Skeletal muscle tissue (tissue), 4 donors: ENCODE data around the gene PUM1. TPM values are rescaled to one million over a fixed set of nuclear protein-coding genes. Genes with fewer than 3 reads are reported as not detected.
"Not testable (repeated sequence)": the region's sequence is repeated elsewhere in the genome, so short reads cannot be mapped to it uniquely, and the experiment has no call there.

ENCODE experiments used
- H3K27ac ChIP-seq: one replicate; pipeline ENCODE4 v1.7.0; 2013; ENCODE audit warnings: mild to moderate bottlenecking, low read depth, low read length, inconsistent platforms
- H3K27me3 ChIP-seq, 3 donors: one replicate each; pipeline ENCODE4 v1.7.0; 2013; ENCODE audit warnings: low read length in 3 of 3; ENCODE audit not compliant: control insufficient read depth in 3 of 3, insufficient read depth in 3 of 3
- H3K36me3 ChIP-seq, 3 donors: one replicate each; pipeline ENCODE4 v1.7.0; 2013; ENCODE audit warnings: low read length in 3 of 3; ENCODE audit not compliant: control insufficient read depth in 3 of 3, insufficient read depth in 3 of 3
- H3K4me1 ChIP-seq, 3 donors: one replicate each; pipeline ENCODE4 v1.7.0; 2013; ENCODE audit warnings: low read length in 3 of 3, mild to moderate bottlenecking in 3 of 3; ENCODE audit not compliant: control insufficient read depth in 3 of 3, insufficient read depth in 3 of 3
- H3K4me3 ChIP-seq, 3 donors: one replicate each; pipeline ENCODE4 v1.7.0; 2013; ENCODE audit warnings: low read length in 3 of 3
- H3K9ac ChIP-seq, 3 donors: one replicate each; pipeline ENCODE4 v1.7.0; 2013; ENCODE audit warnings: low read length in 3 of 3, mild to moderate bottlenecking in 3 of 3, moderate library complexity in 2 of 3, low read depth in 1 of 3
- H3K9me3 ChIP-seq, 3 donors: one replicate each; pipeline ENCODE4 v1.7.0; 2013; ENCODE audit warnings: low read length in 3 of 3; ENCODE audit not compliant: control insufficient read depth in 3 of 3
- total RNA-seq: library from RNA; depleted of rRNA; stranded (reverse); fragments of >200 nt; gene quantifications from one replicate; pipeline ENCODE4 v1.2.3, GENCODE V29; 2014
- donor health status: Osteomylitis.

The PUM1 gene
- total RNA-seq, 1 donor from 2014 or later: 68.9 TPM

- no peaks in the 10 kb centered on the region for H3K36me3 ChIP-seq
- no peak overlapping the region for H3K27ac ChIP-seq
Observed at GRCh38 chr1:31095985-31096384, 30.5 kb upstream of the PUM1 start.

GRCh38 chr1:31095298-31095981 is 29.9 kb upstream of the PUM1 start:
- Histone ChIP-seq H3K4me3 (no peak overlapping the region), H3K9me3 (no peaks in the 10 kb centered on the region), H3K27ac (no peak overlapping the region), H3K4me1 (no peaks in the 10 kb centered on the region), H3K36me3 (no peaks in the 10 kb centered on the region), H3K9ac (no peak overlapping the region), H3K27me3 (no peaks in the 10 kb centered on the region)

More at GRCh38 chr1:31095985-31096384, 30.5 kb upstream of the PUM1 start:
- H3K9ac ChIP-seq: no peak overlapping the region
- no peak overlapping the region for H3K4me3 ChIP-seq
- H3K4me1 ChIP-seq: no peaks in the 10 kb centered on the region
- no peaks in the 10 kb centered on the region for H3K27me3 ChIP-seq
- H3K9me3 ChIP-seq: no peaks in the 10 kb centered on the region

GRCh38 chr1:31088081-31088480 is 22.6 kb upstream of the PUM1 start:
- H3K9ac ChIP-seq, H3K4me1 ChIP-seq, H3K36me3 ChIP-seq, H3K9me3 ChIP-seq, H3K27me3 ChIP-seq, H3K27ac ChIP-seq, H3K4me3 ChIP-seq: not testable (repeated sequence)

GRCh38 chr1:31084782-31085569 is 19.5 kb upstream of the PUM1 start:
- no peak overlapping the region for H3K9ac ChIP-seq
- no peaks in the 10 kb centered on the region for H3K36me3 ChIP-seq
- no peaks in the 10 kb centered on the region for H3K27me3 ChIP-seq
- no peaks in the 10 kb centered on the region for H3K9me3 ChIP-seq
- H3K4me3 ChIP-seq: no peak overlapping the region
- no peaks in the 10 kb centered on the region for H3K4me1 ChIP-seq
- no peak overlapping the region for H3K27ac ChIP-seq

GRCh38 chr1:31082385-31082784 is 16.9 kb upstream of the PUM1 start:
- H3K9ac ChIP-seq: no peak overlapping the region
- H3K36me3 ChIP-seq: no peaks in the 10 kb centered on the region
- no peaks in the 10 kb centered on the region for H3K4me1 ChIP-seq
- no peaks in the 10 kb centered on the region for H3K27me3 ChIP-seq
- no peaks in the 10 kb centered on the region for H3K9me3 ChIP-seq
- H3K27ac ChIP-seq: no peak overlapping the region
- H3K4me3 ChIP-seq: no peak overlapping the region

- no peaks in the 10 kb centered on the region for H3K4me1 ChIP-seq
- H3K27me3 ChIP-seq: no peaks in the 10 kb centered on the region
- H3K9me3 ChIP-seq: no peaks in the 10 kb centered on the region
- no peaks in the 10 kb centered on the region for H3K36me3 ChIP-seq
- H3K9ac ChIP-seq: no peak overlapping the region
- no peak overlapping the region for H3K27ac ChIP-seq
- no peak overlapping the region for H3K4me3 ChIP-seq
Observed at GRCh38 chr1:31073044-31073443, 7.5 kb upstream of the PUM1 start.

- no peak overlapping the region for H3K4me3 ChIP-seq
- no peaks in the 10 kb centered on the region for H3K36me3 ChIP-seq
- H3K9me3 ChIP-seq: no peaks in the 10 kb centered on the region
- no peak overlapping the region for H3K27ac ChIP-seq
- H3K9ac ChIP-seq: no peak overlapping the region
- H3K4me1 ChIP-seq: no peaks in the 10 kb centered on the region
- H3K27me3 ChIP-seq: no peaks in the 10 kb centered on the region
Observed at GRCh38 chr1:31072304-31072746, 6.8 kb upstream of the PUM1 start.

GRCh38 chr1:31069392-31069791 is 3.9 kb upstream of the PUM1 start:
- Histone ChIP-seq H3K9ac (no peak overlapping the region), H3K27ac (no peak overlapping the region), H3K4me1 (peaks cover 0 to 7% (median 3%) of the 10 kb centered on the region in 3 donors), H3K27me3 (no peaks in the 10 kb centered on the region), H3K4me3 (no peak overlapping the region), H3K36me3 (no peaks in the 10 kb centered on the region), H3K9me3 (no peaks in the 10 kb centered on the region)

- peaks cover 13 to 26% (median 20%) of the 10 kb centered on the region in 3 donors for H3K4me1 ChIP-seq
- H3K27ac ChIP-seq: peak overlapping the region; percentile 96
- H3K9me3 ChIP-seq: no peaks in the 10 kb centered on the region
- peak overlapping the region; percentile 92 to 98 (median 96) for H3K9ac ChIP-seq
- H3K36me3 ChIP-seq: no peaks in the 10 kb centered on the region
- peak overlapping the region; percentile 81 to 88 (median 85) for H3K4me3 ChIP-seq
- no peaks in the 10 kb centered on the region for H3K27me3 ChIP-seq
Observed at GRCh38 chr1:31064718-31065309, 703 bp downstream of the PUM1 start.
